HEK293 (cell line): Measurements from ENCODE around the gene LDLRAD3.

Experiments
- CTCF ChIA-PET: fragments of 350-600 bp; formaldehyde crosslinking; extraction: SDS; loops from one replicate; lab custom pipeline; 2021; ENCODE audit warnings: antibody characterized with exemption; lab: Yijun Ruan, JAX
- POLR2A ChIA-PET: fragments of 300-600 bp; formaldehyde crosslinking; extraction: SDS; loops from one replicate; lab custom pipeline; 2020; ENCODE audit warnings: antibody characterized with exemption, inconsistent platforms; lab: Yijun Ruan, JAX
- H3K27ac ChIP-seq: fragments of 200-500 bp; sonication (Bioruptor generic); 2 replicates; pipeline ENCODE4 v1.5.1; 2014; ENCODE audit warnings: low read depth, low read length, control low read depth, inconsistent platforms; ENCODE audit errors: extremely low read depth
- H3K36me3 ChIP-seq, 2 experiments: fragments of 200-500 bp in 1 of 2; sonication (Bioruptor generic) in 1 of 2; 1 replicate in 1 of 2; 2 replicates in 1 of 2; pipeline ENCODE4 v1.5.1; 2014 to 2017; ENCODE audit warnings: inconsistent platforms in 2 of 2, low read length in 2 of 2; ENCODE audit not compliant: control insufficient read depth in 2 of 2, insufficient read depth in 1 of 2
- H3K4me1 ChIP-seq: fragments of 200-500 bp; sonication (Bioruptor generic); 2 replicates; pipeline ENCODE4 v1.5.1; 2014; ENCODE audit warnings: mild to moderate bottlenecking, low read length, inconsistent platforms; ENCODE audit not compliant: control insufficient read depth, insufficient read depth
- H3K4me3 ChIP-seq: 2 replicates; pipeline ENCODE4 v1.5.1; 2011; ENCODE audit warnings: low read depth, mild to moderate bottlenecking, control low read depth, low read length, moderate library complexity
- H3K9me3 ChIP-seq: fragments of 200-500 bp; sonication (Bioruptor generic); 2 replicates; pipeline ENCODE4 v1.5.1; 2014; ENCODE audit warnings: low read depth, low read length, inconsistent platforms; ENCODE audit not compliant: control insufficient read depth, insufficient read depth
- BCL11A ChIP-seq: fragments of 450-650 bp; formaldehyde crosslinking; IDR thresholded peaks from 2 replicates; pipeline ENCODE4 v1.5.1; 2016; ENCODE audit warnings: low read depth, missing biosample characterization, missing genetic modification characterization
- GLI2 ChIP-seq: fragments of 450-650 bp; formaldehyde crosslinking; IDR thresholded peaks from 2 replicates; pipeline ENCODE4; 2017; ENCODE audit warnings: missing biosample characterization, missing genetic modification characterization, low read depth, borderline replicate concordance
- GLIS2 ChIP-seq: fragments of 450-650 bp; formaldehyde crosslinking; IDR thresholded peaks from 2 replicates; pipeline ENCODE4 v1.5.1; 2016; ENCODE audit warnings: missing biosample characterization, missing genetic modification characterization
- ZBTB26 ChIP-seq: fragments of 450-650 bp; formaldehyde crosslinking; optimal IDR thresholded peaks from 2 replicates; pipeline ENCODE3; 2016; ENCODE audit warnings: missing biosample characterization, mild to moderate bottlenecking, missing genetic modification characterization
- ZFP37 ChIP-seq: fragments of 450-650 bp; formaldehyde crosslinking; IDR thresholded peaks from 2 replicates; pipeline ENCODE4 v1.5.1; 2016; ENCODE audit warnings: missing biosample characterization, missing genetic modification characterization
- ZNF112 ChIP-seq: fragments of 450-650 bp; formaldehyde crosslinking; IDR thresholded peaks from 2 replicates; pipeline ENCODE4 v1.5.0; 2017; ENCODE audit warnings: missing biosample characterization, missing genetic modification characterization
- ZNF133 ChIP-seq: fragments of 450-650 bp; formaldehyde crosslinking; IDR thresholded peaks from 2 replicates; pipeline ENCODE4 v1.5.1; 2016; ENCODE audit warnings: missing biosample characterization, missing genetic modification characterization
- ZNF174 ChIP-seq: fragments of 450-650 bp; formaldehyde crosslinking; IDR thresholded peaks from 2 replicates; pipeline ENCODE4 v1.5.0; 2017; ENCODE audit warnings: missing biosample characterization, mild to moderate bottlenecking, missing genetic modification characterization
- ZNF184 ChIP-seq: fragments of 450-650 bp; IDR thresholded peaks from 2 replicates; pipeline ENCODE4 v1.5.1; 2018; ENCODE audit warnings: missing biosample characterization, mild to moderate bottlenecking, missing genetic modification characterization
- ZNF23 ChIP-seq: fragments of 450-650 bp; formaldehyde crosslinking; IDR thresholded peaks from 2 replicates; pipeline ENCODE4 v1.5.1; 2016; ENCODE audit warnings: missing biosample characterization, missing genetic modification characterization, borderline replicate concordance
- ZNF239 ChIP-seq: fragments of 450-650 bp; formaldehyde crosslinking; IDR thresholded peaks from 2 replicates; pipeline ENCODE4 v1.5.1; 2016; ENCODE audit warnings: missing biosample characterization, missing genetic modification characterization
- ZNF302 ChIP-seq: fragments of 450-650 bp; formaldehyde crosslinking; IDR thresholded peaks from 2 replicates; pipeline ENCODE4 v1.5.1; 2016; ENCODE audit warnings: missing biosample characterization, missing genetic modification characterization, low read depth
- ZNF398 ChIP-seq: fragments of 450-650 bp; formaldehyde crosslinking; IDR thresholded peaks from 2 replicates; pipeline ENCODE4 v1.5.1; 2017; ENCODE audit warnings: missing biosample characterization, missing genetic modification characterization
- ZNF416 ChIP-seq: fragments of 450-650 bp; formaldehyde crosslinking; IDR thresholded peaks from 2 replicates; pipeline ENCODE4 v1.5.1; 2016; ENCODE audit warnings: missing biosample characterization, missing genetic modification characterization
- ZNF433 ChIP-seq: fragments of 450-650 bp; formaldehyde crosslinking; IDR thresholded peaks from 2 replicates; pipeline ENCODE4 v1.5.1; 2016; ENCODE audit warnings: missing biosample characterization, missing genetic modification characterization, low read depth
- ZNF558 ChIP-seq: fragments of 450-650 bp; formaldehyde crosslinking; IDR thresholded peaks from 2 replicates; pipeline ENCODE4 v1.5.1; 2016; ENCODE audit warnings: missing biosample characterization, missing genetic modification characterization
- ZNF624 ChIP-seq: fragments of 450-650 bp; formaldehyde crosslinking; IDR thresholded peaks from 2 replicates; pipeline ENCODE4 v1.5.1; 2017; ENCODE audit warnings: missing biosample characterization, missing genetic modification characterization
- ZNF654 ChIP-seq: fragments of 450-650 bp; formaldehyde crosslinking; IDR thresholded peaks from 2 replicates; pipeline ENCODE4 v1.5.1; 2016; ENCODE audit warnings: low read depth, missing biosample characterization, missing genetic modification characterization
- ZNF664 ChIP-seq: fragments of 450-650 bp; formaldehyde crosslinking; IDR thresholded peaks from 2 replicates; pipeline ENCODE4 v1.5.1; 2016; ENCODE audit warnings: missing biosample characterization, missing genetic modification characterization
- ZNF776 ChIP-seq: fragments of 450-650 bp; formaldehyde crosslinking; IDR thresholded peaks from 2 replicates; pipeline ENCODE4 v1.5.0; 2017; ENCODE audit warnings: missing biosample characterization, missing genetic modification characterization, borderline replicate concordance
- ZSCAN5A ChIP-seq: fragments of 450-650 bp; formaldehyde crosslinking; IDR thresholded peaks from 2 replicates; pipeline ENCODE4 v1.5.1; 2016; ENCODE audit warnings: missing biosample characterization, missing genetic modification characterization
- ZXDB ChIP-seq: fragments of 450-650 bp; formaldehyde crosslinking; IDR thresholded peaks from 2 replicates; pipeline ENCODE4 v1.5.1; 2016; ENCODE audit warnings: missing biosample characterization, missing genetic modification characterization
- TF ChIP-seq, protein P1 (sequence below): fragments of 450-650 bp; formaldehyde crosslinking; IDR thresholded peaks from 2 replicates; pipeline ENCODE4 v1.5.1; 2016; ENCODE audit warnings: missing biosample characterization, missing genetic modification characterization
- TF ChIP-seq, protein P2 (sequence below): fragments of 450-650 bp; formaldehyde crosslinking; IDR thresholded peaks from 2 replicates; pipeline ENCODE4 v1.5.1; 2017; ENCODE audit warnings: missing biosample characterization, missing genetic modification characterization

Gene LDLRAD3

DNA sequence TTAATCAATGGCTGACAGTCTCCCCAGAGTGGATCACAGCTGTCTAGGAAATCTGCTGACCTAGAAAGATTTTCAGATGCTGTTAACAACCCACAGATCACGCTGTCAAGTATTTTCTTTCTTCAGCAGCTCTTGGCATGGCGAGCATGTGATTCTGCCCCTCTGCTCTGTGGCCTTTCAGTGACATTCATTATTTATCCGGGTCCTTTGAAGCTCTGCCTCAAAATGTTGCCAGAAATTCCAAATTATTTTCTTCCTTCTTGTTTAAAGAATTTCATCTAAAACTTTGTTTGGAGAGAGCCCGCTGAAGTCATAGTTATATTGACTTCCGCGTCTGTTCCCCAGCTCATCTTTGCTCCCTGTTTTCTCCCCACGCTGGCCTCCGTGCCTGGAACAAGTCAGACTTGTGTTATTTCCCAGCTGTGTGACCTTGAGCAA is 211.3 kb downstream of the LDLRAD3 start:
- no peaks in the 10 kb centered on the region for H3K4me1 ChIP-seq
- TF ChIP-seq BCL11A (tag by site-specific recombination) (no peak), ZNF664 (tag by site-specific recombination) (no peak), ZSCAN5A (no peak), ZNF416 (tag by site-specific recombination) (no peak), ZXDB (no peak), GLI2 (tag by site-specific recombination) (no peak), ZNF184 (tag by site-specific recombination) (no peak), GLIS2 (tag by site-specific recombination) (no peak), ZNF112 (tag by site-specific recombination) (no peak), ZNF174 (no peak), ZNF23 (tag by site-specific recombination) (no peak), ZBTB26 (tag by site-specific recombination) (no peak), ZNF654 (tag by site-specific recombination) (no peak), ZNF239 (tag by site-specific recombination) (no peak), ZFP37 (no peak), ZNF133 (no peak), ZNF558 (tag by site-specific recombination) (no peak), ZNF433 (tag by site-specific recombination) (no peak), ZNF776 (tag by site-specific recombination) (no peak)
- TF ChIP-seq, protein P1, sequence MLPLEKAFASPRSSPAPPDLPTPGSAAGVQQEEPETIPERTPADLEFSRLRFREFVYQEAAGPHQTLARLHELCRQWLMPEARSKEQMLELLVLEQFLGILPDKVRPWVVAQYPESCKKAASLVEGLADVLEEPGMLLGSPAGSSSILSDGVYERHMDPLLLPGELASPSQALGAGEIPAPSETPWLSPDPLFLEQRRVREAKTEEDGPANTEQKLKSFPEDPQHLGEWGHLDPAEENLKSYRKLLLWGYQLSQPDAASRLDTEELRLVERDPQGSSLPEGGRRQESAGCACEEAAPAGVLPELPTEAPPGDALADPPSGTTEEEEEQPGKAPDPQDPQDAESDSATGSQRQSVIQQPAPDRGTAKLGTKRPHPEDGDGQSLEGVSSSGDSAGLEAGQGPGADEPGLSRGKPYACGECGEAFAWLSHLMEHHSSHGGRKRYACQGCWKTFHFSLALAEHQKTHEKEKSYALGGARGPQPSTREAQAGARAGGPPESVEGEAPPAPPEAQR (tag by site-specific recombination) = no peak
- TF ChIP-seq, all 188 proteins: peak for 0
- no peaks in the 10 kb centered on the region for H3K9me3 ChIP-seq
- no peaks in the 10 kb centered on the region for H3K36me3 ChIP-seq
- H3K4me3 ChIP-seq = no peak overlapping the region
- CTCF ChIA-PET = interaction anchor here (0.7 to 1.3 kb wide), 2 partner anchors 9 to 111 kb away, joined by 4 to 5 read pairs; no protein-coding TSS in a partner anchor
- POLR2A ChIA-PET = interaction anchor here (1.2 kb wide), 1 partner anchor 104 kb away, joined by 3 read pairs; no protein-coding TSS in a partner anchor
- no peak overlapping the region for H3K27ac ChIP-seq

GRCh38 chr11:36155770-36156160 is 211.9 kb downstream of the LDLRAD3 start:
- Histone ChIP-seq H3K36me3 (no peaks in the 10 kb centered on the region), H3K27ac (no peak overlapping the region), H3K9me3 (no peaks in the 10 kb centered on the region), H3K4me1 (no peaks in the 10 kb centered on the region), H3K4me3 (no peak overlapping the region)
- POLR2A ChIA-PET = interaction anchor here (1.2 kb wide), 1 partner anchor 103 kb away, joined by 3 read pairs; no protein-coding TSS in a partner anchor
- CTCF ChIA-PET = interaction anchor here (0.7 to 1.1 kb wide), 3 partner anchors 56 to 108 kb away, joined by 3 to 4 read pairs (median 4); no protein-coding TSS in a partner anchor
- TF ChIP-seq ZNF624 (tag by site-specific recombination) (no peak), ZNF398 (tag by site-specific recombination) (no peak), ZNF302 (tag by site-specific recombination) (no peak)
- TF ChIP-seq, protein P2, sequence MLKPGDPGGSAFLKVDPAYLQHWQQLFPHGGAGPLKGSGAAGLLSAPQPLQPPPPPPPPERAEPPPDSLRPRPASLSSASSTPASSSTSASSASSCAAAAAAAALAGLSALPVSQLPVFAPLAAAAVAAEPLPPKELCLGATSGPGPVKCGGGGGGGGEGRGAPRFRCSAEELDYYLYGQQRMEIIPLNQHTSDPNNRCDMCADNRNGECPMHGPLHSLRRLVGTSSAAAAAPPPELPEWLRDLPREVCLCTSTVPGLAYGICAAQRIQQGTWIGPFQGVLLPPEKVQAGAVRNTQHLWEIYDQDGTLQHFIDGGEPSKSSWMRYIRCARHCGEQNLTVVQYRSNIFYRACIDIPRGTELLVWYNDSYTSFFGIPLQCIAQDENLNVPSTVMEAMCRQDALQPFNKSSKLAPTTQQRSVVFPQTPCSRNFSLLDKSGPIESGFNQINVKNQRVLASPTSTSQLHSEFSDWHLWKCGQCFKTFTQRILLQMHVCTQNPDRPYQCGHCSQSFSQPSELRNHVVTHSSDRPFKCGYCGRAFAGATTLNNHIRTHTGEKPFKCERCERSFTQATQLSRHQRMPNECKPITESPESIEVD = no peak
